HPDE6-E6E7 (cell line): ENCODE results near the gene BRAF.
"Not testable (repeated sequence)": the region's sequence is repeated elsewhere in the genome, so short reads cannot be mapped to it uniquely, and the experiment has no call there.

Experiments used
- DNase-seq: peaks from one replicate; pipeline ENCODE4 v3.0.0; 2011; ENCODE audit warnings: missing footprints; ENCODE audit errors: extremely low spot score

The BRAF gene

DNA sequence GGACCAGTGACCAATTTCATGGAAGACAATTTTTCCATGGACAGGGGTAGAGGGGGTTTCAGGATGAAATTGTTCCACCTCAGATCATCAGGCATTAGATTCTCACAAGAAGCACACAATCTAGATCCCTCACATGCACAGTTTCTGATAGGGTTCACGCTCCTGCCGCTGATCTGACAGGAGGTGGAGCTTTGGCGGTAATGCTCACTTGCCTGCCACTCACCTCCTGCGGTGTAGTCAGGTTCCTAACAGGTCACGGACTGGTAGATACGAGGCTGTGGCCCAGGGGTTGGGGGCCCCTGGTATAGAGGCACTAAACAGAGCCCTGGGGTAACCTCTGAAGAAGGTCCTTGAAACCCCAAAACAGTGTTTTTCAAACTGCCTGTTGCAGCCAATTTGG is 6.5 kb downstream of the BRAF start:
- no peak for DNase-seq

GRCh38 chr7:140917258-140917657 is 7.5 kb downstream of the BRAF start:
- DNase-seq: no peak

- DNase-seq: no peak
Observed at GRCh38 chr7:140915935-140916555, 8.7 kb downstream of the BRAF start.

DNA sequence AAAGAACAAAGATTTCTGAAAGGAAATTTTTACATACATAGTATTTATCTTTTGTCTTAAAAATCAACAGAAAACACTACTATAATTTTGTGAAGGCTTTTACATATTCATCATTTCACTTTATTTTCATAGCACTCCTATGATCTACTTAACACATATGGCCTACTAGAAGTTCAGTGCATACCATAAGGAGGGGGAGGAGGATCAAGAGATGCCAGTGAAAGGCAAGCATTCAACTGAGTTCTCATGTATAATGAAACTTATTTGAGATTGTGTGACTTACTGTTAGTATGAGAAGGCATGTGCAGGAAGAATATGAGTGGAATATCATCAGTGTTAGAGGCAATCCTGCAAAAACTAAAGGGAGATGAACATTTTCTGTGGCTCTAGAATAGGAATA is 10.6 kb downstream of the BRAF start:
- DNase-seq: no peak

DNA sequence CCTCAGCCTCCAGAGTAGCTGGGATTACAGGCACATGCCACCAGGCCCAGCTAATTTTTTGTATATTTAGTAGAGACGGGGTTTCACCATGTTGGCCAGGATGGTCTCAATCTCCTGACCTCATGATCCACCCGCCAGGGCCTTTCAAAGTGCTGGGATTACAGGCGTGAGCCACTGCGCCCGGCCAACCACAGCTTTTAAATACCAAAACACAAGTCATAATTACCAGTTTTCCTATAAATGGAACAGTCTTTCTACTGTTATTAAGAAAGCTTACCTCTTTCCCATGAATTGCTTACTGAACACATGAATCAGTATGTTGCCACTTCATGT is 11.2 kb downstream of the BRAF start:
- not testable (repeated sequence) for DNase-seq

DNA sequence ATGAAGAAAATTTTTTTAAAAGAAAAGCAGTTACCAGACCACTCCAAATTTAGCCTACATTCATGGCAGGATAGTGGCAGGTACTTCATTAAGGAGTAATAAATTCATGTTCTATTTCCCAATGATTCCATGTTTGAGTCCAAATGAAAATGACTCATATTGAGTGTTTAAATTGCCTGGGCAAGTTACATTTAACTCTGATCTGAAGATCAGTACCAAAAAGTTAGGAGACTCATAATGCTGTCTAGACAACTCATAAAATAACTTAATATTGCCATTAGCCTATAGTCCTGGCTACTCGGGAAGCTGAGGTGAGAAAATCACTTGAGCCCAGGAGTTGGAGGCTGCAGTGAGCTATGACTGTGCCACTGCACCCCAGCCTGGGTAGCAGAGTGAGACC is 13.0 kb downstream of the BRAF start:
- DNase-seq: no peak

GRCh38 chr7:140909476-140910161 is 15.1 kb downstream of the BRAF start:
- no peak for DNase-seq

GRCh38 chr7:140908361-140908760 is 16.4 kb downstream of the BRAF start:
- no peak for DNase-seq

DNA sequence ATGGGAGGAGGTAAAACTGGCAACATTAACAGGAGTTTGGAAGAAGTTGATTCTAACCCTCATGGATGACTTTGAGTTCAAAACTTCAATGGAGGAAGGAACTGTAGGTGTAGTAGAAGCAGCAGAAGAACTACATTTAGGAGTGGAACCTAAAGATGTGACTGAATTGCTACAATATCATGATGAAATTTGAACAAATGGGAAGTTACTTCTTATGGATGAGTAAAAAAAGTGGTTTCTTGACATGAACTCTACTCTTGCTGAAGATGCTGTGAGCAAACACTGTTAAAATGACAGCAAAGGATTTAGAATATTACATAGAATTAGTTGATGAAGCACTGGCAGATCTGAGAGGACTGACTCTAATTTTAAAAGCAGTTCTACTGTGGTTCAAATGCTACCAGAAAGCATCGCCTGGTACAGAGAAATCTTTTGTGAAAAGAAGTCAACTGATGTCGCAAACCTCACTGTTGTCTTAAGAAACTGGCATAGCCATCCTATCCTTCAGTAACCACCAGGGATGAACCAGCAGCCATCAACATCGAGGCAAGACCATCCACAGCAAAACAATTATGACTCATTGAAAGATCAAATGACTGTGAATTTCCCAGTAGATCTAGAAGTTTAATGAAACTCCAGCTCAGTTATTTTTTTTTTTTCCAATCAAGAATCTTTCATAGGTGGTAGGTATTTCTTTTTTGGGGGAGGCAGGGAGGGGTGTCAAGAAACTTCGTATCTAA is 20.8 kb downstream of the BRAF start:
- DNase-seq: no peak

GRCh38 chr7:140902303-140902953 is 22.3 kb downstream of the BRAF start:
- no peak for DNase-seq

DNA sequence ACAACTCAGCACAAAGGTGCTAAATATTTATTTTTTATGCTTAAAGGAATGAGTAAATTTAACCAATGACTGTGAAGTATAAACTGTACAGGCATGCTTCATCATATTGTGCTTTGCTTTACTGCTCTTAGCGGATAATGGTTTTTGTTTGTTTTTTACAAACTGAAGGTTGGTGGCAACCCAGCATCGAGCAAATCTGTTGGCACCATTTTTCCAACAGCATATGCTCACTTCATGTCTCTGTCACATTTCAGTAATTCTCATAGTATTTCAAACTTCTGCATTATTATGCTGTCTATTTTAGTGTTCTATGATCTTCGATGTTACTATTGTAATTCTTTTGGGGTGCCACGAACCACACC is 22.8 kb downstream of the BRAF start:
- no peak for DNase-seq

- DNase-seq: no peak
Observed at GRCh38 chr7:140899883-140900282, 24.8 kb downstream of the BRAF start.

DNA sequence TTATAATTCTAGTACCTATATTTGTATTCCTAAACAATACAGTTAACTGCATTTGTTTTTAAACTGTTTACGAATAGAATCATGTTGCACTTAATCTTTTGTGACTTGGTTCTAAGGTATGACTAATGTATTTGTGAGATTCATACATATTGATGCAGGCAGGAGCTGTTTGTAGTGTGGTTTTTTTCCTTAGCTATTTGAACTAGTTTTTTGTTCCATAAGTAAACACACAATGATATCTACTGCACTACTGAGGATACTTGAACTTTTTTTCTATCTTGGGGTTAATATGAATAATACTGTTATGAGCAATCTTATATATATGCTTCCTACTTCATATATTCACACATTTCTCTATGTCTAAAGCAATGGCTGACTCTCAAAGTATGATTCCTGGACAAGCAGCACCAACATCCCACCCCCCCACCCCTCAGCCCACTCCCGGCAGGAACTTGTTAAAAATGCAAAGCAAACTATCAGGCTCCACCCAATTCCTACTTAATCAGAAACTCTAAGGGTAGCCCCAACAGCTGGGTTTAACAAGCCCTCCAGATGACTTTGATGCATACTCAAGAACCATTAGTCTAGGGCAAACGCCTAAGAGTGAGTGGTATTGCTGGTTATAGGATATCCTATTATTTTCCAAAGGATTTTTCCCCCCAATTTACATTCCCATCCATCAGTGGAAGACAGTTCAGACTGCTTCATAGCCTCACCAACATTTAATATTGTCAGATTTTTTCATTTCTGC is 25.8 kb downstream of the BRAF start:
- no peak for DNase-seq

GRCh38 chr7:140896996-140897395 is 27.7 kb downstream of the BRAF start:
- no peak for DNase-seq

DNA sequence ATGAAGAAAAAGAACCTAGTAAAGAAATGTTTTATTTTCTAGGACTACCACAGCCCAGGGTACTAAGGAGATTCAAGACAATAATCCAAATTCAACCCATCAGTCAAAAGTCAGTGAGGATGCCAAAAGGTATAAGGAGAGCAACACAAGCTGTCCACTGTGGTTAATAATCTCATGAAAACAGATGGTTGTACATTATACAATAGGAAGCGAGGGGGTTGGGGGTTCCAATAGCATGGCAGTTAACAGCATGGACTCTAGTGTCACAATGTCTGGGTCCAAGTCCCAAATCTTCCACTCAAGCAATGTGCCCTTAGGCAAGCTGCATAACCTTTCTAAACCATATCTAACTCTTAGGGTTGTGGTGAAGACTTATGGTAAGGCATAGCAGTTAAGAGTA is 35.1 kb downstream of the BRAF start:
- no peak for DNase-seq

DNA sequence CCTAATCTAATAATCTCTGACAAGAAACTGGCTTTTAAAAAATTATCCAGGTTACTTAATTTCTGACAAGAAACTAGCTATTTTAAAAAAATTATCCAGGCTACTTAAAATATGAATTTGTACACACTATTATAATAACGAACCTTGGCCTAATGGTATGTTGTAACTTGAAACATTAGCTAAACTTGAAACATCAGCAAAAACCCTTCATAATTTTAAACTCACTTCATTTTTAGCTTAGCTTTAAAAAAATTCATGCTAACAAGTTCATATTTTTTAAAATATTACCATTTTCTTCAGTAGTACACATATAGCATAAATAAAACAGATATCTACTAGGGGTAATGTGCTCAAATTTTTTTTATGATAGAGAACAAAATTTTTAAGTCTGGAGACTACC is 35.6 kb downstream of the BRAF start:
- no peak for DNase-seq

GRCh38 chr7:140888087-140888486 is 36.6 kb downstream of the BRAF start:
- DNase-seq: no peak

- DNase-seq: no peak
Observed at GRCh38 chr7:140885735-140886334, 38.9 kb downstream of the BRAF start.

DNA sequence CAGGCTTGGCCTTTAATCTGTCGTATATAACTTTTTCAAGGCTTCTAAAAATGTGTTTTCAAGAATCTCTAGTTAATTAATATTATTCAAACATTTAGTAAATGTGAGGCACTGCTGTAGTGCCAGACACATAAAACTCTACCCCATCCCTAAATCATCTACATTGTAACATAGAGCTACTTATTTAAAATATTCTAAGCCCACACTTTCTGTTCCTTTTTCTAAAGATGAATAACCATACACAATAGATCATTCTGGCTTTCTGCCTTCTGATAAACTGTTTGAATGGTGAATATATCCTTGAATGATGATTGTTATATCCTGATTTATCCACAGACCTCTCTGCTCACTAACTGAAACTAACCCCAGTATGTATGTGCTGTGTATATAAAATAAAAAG is 41.4 kb downstream of the BRAF start:
- no peak for DNase-seq

- not testable (repeated sequence) for DNase-seq
Observed at GRCh38 chr7:140882834-140883233, 41.9 kb downstream of the BRAF start.

DNA sequence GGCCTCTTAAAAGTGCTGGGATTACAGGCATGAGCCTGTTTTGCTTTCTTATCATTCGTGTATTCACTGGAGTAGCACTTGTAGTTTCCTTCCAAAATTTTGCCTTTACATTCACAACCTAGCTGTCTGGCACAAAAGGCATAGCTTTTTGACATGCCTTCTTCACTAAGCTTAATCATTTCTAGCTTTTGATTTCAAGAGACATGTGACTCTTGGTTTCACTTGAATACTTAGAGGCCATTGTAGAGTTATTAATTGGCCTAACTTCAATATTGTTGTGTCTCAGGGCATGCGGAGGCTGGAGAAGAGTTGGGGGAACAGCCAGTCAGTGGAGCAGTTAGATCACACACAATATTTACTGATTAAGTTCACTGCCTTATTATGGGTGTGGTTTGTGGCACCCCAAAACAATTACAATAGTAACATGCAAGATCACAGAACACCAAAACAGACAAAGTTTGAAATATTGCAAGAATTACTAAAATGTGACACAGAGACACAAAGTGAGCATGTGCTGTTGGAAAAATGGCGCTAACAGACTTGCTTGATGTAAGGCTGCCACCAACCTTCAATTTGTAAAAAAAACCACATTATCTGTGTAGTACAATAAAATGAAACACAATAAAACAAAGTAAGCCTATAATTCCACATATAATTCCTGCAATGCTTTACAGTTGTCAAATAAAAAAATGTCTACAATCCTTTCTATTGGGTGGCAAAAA is 43.1 kb downstream of the BRAF start:
- no peak for DNase-seq
